ENCODE measurements around the gene NRBF2.
"Not testable (repeated sequence)": the region's sequence is repeated elsewhere in the genome, so short reads cannot be mapped to it uniquely, and the experiment has no call there.

Gene NRBF2

GRCh38 chr10:63146503-63146902 lies 13.4 kb downstream of the NRBF2 start:
- Histone ChIP-seq H3K27me3 (ENCODE audit: control insufficient read depth, low read length) (no peaks in the 10 kb centered on the region), H3K36me3 (ENCODE audit: control insufficient read depth, low read length) (peaks cover 31% of the 10 kb centered on the region), H3K4me2 (ENCODE audit: low read length) (no peak overlapping the region), H3K27ac (ENCODE audit: low read depth, low read length) (no peak overlapping the region), H3K79me2 (ENCODE audit: control insufficient read depth, low read length) (peaks cover 72% of the 10 kb centered on the region), H3F3A (ENCODE audit: control insufficient read depth, insufficient read depth) (no peaks in the 10 kb centered on the region), H3K9me2 (replicated peaks; ENCODE audit: control insufficient read depth, low read length) (no peaks in the 10 kb centered on the region), H3K9me3 (ENCODE audit: control insufficient read depth, insufficient read depth, low read length) (no peaks in the 10 kb centered on the region), H3K4me1 (ENCODE audit: control insufficient read depth, low read length) (no peaks in the 10 kb centered on the region), H3K4me3 (ENCODE audit: low read length) (no peak overlapping the region), H4K20me1 (ENCODE audit: control insufficient read depth, insufficient read depth, low read depth, low read length) (0 out of 2 replicates have a peak, but pooled peaks cover 11% of the 10 kb centered on the region)
- TF ChIP-seq CTCF (IDR thresholded peaks at IDR 0.05; ENCODE audit: low read depth, low read length, poor library complexity, severe bottlenecking) (no peak), EZH2phosphoT487 (IDR thresholded peaks at IDR 0.05; ENCODE audit: borderline replicate concordance, low read length) (no peak)

- Histone ChIP-seq H3K79me2 (ENCODE audit: control insufficient read depth, low read length) (peaks cover 37% of the 10 kb centered on the region), H3K27me3 (ENCODE audit: control insufficient read depth, low read length) (no peaks in the 10 kb centered on the region), H3K9me2 (replicated peaks; ENCODE audit: control insufficient read depth, low read length) (no peaks in the 10 kb centered on the region), H3K27ac (ENCODE audit: low read depth, low read length) (no peak overlapping the region), H4K20me1 (ENCODE audit: control insufficient read depth, insufficient read depth, low read depth, low read length) (no peaks in the 10 kb centered on the region; the same call in 1 of the 2 replicates), H3F3A (ENCODE audit: control insufficient read depth, insufficient read depth) (no peaks in the 10 kb centered on the region), H3K36me3 (ENCODE audit: control insufficient read depth, low read length) (peaks cover 59% of the 10 kb centered on the region), H3K9me3 (ENCODE audit: control insufficient read depth, insufficient read depth, low read length) (no peaks in the 10 kb centered on the region), H3K4me1 (ENCODE audit: control insufficient read depth, low read length) (peaks cover 5% of the 10 kb centered on the region; the same call in 1 of the 2 replicates), H3K4me2 (ENCODE audit: low read length) (no peak overlapping the region), H3K4me3 (ENCODE audit: low read length) (no peak overlapping the region)
- TF ChIP-seq CTCF (IDR thresholded peaks at IDR 0.05; ENCODE audit: low read depth, low read length, poor library complexity, severe bottlenecking) (no peak), EZH2phosphoT487 (IDR thresholded peaks at IDR 0.05; ENCODE audit: borderline replicate concordance, low read length) (no peak)
Measured at GRCh38 chr10:63150745-63151144, 17.6 kb downstream of the NRBF2 start.

- H3K4me1 ChIP-seq (ENCODE audit: control insufficient read depth, low read length); H3F3A ChIP-seq (ENCODE audit: control insufficient read depth, insufficient read depth); H3K9me3 ChIP-seq (ENCODE audit: control insufficient read depth, insufficient read depth, low read length); H3K27ac ChIP-seq (ENCODE audit: low read depth, low read length); H3K4me2 ChIP-seq (ENCODE audit: low read length); H3K27me3 ChIP-seq (ENCODE audit: control insufficient read depth, low read length); H3K4me3 ChIP-seq (ENCODE audit: low read length); H3K9me2 ChIP-seq (replicated peaks; ENCODE audit: control insufficient read depth, low read length); H4K20me1 ChIP-seq (ENCODE audit: control insufficient read depth, insufficient read depth, low read depth, low read length): not testable (repeated sequence)
- Histone ChIP-seq H3K79me2 (ENCODE audit: control insufficient read depth, low read length) (peaks cover 16% of the 10 kb centered on the region), H3K36me3 (ENCODE audit: control insufficient read depth, low read length) (peaks cover 42% of the 10 kb centered on the region)
Measured at GRCh38 chr10:63153868-63154545, 20.9 kb downstream of the NRBF2 start.

GRCh38 chr10:63154546-63155387 lies 21.6 kb downstream of the NRBF2 start:
- Histone ChIP-seq H3K36me3 (ENCODE audit: control insufficient read depth, low read length) (peaks cover 42% of the 10 kb centered on the region), H3K27me3 (ENCODE audit: control insufficient read depth, low read length) (no peaks in the 10 kb centered on the region), H3K9me2 (replicated peaks; ENCODE audit: control insufficient read depth, low read length) (no peaks in the 10 kb centered on the region), H4K20me1 (ENCODE audit: control insufficient read depth, insufficient read depth, low read depth, low read length) (no peaks in the 10 kb centered on the region; the same call in 1 of the 2 replicates), H3K79me2 (ENCODE audit: control insufficient read depth, low read length) (peaks cover 12% of the 10 kb centered on the region), H3K4me2 (ENCODE audit: low read length) (no peak overlapping the region), H3K4me1 (ENCODE audit: control insufficient read depth, low read length) (peaks cover 6% of the 10 kb centered on the region; the same call in 1 of the 2 replicates), H3K9me3 (ENCODE audit: control insufficient read depth, insufficient read depth, low read length) (no peaks in the 10 kb centered on the region), H3F3A (ENCODE audit: control insufficient read depth, insufficient read depth) (peaks cover 8% of the 10 kb centered on the region; the same call in 1 of the 2 replicates), H3K4me3 (ENCODE audit: low read length) (no peak overlapping the region), H3K27ac (ENCODE audit: low read depth, low read length) (no peak overlapping the region)
- TF ChIP-seq CTCF (IDR thresholded peaks at IDR 0.05; ENCODE audit: low read depth, low read length, poor library complexity, severe bottlenecking) (no peak), EZH2phosphoT487 (IDR thresholded peaks at IDR 0.05; ENCODE audit: borderline replicate concordance, low read length) (no peak)

Data from DOHH2 (cell line).